ENCODE results near the gene MAF. TPM values are rescaled to one million over a fixed set of nuclear protein-coding genes. Genes with fewer than 3 reads are reported as not detected.
A peak's percentile ranks its signal among the peaks of the same experiment; 100 is the strongest.

Gene MAF
- total and polyA plus RNA-seq, 2 of the 13 experiments (the other 11 are each of a cell fraction or from before 2014, with no cell fraction given), result 0.07 to 0.31 TPM

DNA sequence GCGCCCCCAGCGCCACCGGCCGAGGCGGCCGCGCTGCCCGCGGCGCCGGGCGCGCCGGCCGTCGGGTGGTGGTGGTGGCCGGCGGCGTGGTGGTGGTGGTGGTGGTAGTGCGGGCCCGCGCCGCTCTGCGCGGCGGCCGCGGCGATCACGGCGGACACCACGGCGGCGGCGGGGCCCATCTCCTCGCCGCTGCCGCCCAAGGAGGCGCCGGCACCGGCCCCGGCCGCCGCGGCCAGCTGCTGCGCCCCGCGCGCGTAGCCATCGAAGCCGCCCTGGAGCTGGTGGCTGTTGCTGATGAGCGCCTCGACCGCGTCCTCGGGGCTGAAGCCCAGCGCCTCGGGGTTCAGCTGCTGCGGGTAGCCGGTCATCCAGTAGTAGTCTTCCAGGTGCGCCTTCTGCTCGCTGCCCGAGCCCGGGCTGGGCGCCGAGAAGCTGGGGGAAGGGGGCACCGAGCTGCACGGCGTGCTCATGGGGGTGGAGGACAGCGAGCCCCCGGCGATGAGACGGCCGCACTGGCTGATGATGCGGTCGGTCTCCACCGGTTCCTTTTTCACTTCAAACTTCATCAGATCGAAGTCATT is 1.2 kb downstream of the MAF start (continued):
- TF ChIP-seq KDM3A (CRISPR knock-in tag; IDR thresholded peaks at IDR 0.05; ENCODE audit: low read depth) (no peak), CHD4 (IDR thresholded peaks at IDR 0.05; ENCODE audit: borderline replicate concordance, low read length) (no peak), PRMT3 (CRISPR knock-in tag; IDR thresholded peaks at IDR 0.05; ENCODE audit: borderline replicate concordance, low read depth) (no peak), SRSF9 (IDR thresholded peaks at IDR 0.05; ENCODE audit: borderline replicate concordance, insufficient read depth, low read depth, low read length, poor library complexity, severe bottlenecking) (no peak), MXD4 (CRISPR knock-in tag; IDR thresholded peaks at IDR 0.05) (no peak), GPN1 (CRISPR knock-in tag; IDR thresholded peaks at IDR 0.05; ENCODE audit: borderline replicate concordance) (no peak), ATF7-NPFF (CRISPR knock-in tag; IDR thresholded peaks at IDR 0.05; ENCODE audit: low read depth) (no peak), YEATS2 (CRISPR knock-in tag; IDR thresholded peaks at IDR 0.05; ENCODE audit: borderline replicate concordance) (no peak), TOE1 (CRISPR knock-in tag; IDR thresholded peaks at IDR 0.05) (no peak), ZNF496 (CRISPR knock-in tag; IDR thresholded peaks at IDR 0.05; ENCODE audit: insufficient replicate concordance) (no peak), ZNF678 (CRISPR knock-in tag; IDR thresholded peaks at IDR 0.05) (no peak), XBP1 (CRISPR knock-in tag; IDR thresholded peaks at IDR 0.05) (no peak), SKI (IDR thresholded peaks at IDR 0.05; ENCODE audit: partially characterized antibody) (no peak), TFDP1 (CRISPR knock-in tag; IDR thresholded peaks at IDR 0.05; ENCODE audit: borderline replicate concordance) (no peak), ZNF430 (CRISPR knock-in tag; IDR thresholded peaks at IDR 0.05) (no peak), ZNF549 (CRISPR knock-in tag; IDR thresholded peaks at IDR 0.05) (no peak), ZNF777 (CRISPR knock-in tag; IDR thresholded peaks at IDR 0.05) (peak; percentile 65; the same call in 1 of the 2 replicates), ZNF839 (CRISPR knock-in tag; IDR thresholded peaks at IDR 0.05; ENCODE audit: borderline replicate concordance) (no peak)
- TF ChIP-seq, protein P1, sequence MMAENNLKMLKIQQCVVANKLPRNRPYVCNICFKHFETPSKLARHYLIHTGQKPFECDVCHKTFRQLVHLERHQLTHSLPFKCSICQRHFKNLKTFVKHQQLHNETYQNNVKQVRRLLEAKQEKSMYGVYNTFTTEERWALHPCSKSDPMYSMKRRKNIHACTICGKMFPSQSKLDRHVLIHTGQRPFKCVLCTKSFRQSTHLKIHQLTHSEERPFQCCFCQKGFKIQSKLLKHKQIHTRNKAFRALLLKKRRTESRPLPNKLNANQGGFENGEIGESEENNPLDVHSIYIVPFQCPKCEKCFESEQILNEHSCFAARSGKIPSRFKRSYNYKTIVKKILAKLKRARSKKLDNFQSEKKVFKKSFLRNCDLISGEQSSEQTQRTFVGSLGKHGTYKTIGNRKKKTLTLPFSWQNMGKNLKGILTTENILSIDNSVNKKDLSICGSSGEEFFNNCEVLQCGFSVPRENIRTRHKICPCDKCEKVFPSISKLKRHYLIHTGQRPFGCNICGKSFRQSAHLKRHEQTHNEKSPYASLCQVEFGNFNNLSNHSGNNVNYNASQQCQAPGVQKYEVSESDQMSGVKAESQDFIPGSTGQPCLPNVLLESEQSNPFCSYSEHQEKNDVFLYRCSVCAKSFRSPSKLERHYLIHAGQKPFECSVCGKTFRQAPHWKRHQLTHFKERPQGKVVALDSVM (CRISPR knock-in tag; IDR thresholded peaks at IDR 0.05), result no peak
- TF ChIP-seq, protein P2, sequence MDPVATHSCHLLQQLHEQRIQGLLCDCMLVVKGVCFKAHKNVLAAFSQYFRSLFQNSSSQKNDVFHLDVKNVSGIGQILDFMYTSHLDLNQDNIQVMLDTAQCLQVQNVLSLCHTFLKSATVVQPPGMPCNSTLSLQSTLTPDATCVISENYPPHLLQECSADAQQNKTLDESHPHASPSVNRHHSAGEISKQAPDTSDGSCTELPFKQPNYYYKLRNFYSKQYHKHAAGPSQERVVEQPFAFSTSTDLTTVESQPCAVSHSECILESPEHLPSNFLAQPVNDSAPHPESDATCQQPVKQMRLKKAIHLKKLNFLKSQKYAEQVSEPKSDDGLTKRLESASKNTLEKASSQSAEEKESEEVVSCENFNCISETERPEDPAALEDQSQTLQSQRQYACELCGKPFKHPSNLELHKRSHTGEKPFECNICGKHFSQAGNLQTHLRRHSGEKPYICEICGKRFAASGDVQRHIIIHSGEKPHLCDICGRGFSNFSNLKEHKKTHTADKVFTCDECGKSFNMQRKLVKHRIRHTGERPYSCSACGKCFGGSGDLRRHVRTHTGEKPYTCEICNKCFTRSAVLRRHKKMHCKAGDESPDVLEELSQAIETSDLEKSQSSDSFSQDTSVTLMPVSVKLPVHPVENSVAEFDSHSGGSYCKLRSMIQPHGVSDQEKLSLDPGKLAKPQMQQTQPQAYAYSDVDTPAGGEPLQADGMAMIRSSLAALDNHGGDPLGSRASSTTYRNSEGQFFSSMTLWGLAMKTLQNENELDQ (CRISPR knock-in tag; IDR thresholded peaks at IDR 0.05; ENCODE audit: borderline replicate concordance), result no peak
